ENCODE results near the gene CFAP99.

Gene CFAP99

DNA sequence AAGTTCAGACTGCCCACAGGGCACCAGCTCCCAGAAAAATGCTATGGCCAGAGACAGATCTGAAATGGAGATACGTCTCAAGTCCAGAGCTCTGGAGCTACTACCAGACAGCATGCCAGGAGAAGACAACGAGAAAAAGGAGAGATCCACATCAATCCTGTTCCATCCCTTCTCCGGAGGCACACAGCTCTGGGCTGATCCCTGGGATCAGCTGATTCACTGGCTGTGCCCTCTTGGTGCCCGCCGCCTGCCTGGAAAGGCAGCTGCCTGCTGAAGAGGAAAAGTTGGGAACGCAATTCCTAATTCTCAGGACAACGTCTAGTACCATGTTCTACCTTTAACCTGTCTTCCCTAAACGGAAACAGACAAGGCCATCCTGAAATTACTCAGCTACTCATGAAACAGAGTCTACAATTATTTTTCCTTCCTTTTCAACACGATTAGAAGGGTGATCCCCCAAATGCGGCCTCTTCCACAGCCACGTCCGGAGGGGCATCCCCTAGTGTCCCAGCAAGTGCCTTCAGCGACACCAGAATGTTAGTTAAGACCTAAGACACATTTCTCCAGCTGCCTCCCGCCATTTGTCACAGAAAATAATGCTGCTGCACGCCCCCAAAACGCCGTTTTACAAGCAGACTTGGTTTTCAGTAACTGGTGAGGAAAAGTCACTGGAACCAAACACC, 2.7 kb upstream of the CFAP99 start:
- H3K27me3 Mint-ChIP-seq (ENCODE audit: low read depth), result peaks cover 87% of the 10 kb centered on the region
- H3K9me3 Mint-ChIP-seq, result no peaks in the 10 kb centered on the region
- H3K4me1 Mint-ChIP-seq, result peaks cover 40% of the 10 kb centered on the region
- H3K27ac Mint-ChIP-seq, result no peak overlapping the region
- TF ChIP-seq, protein P1, sequence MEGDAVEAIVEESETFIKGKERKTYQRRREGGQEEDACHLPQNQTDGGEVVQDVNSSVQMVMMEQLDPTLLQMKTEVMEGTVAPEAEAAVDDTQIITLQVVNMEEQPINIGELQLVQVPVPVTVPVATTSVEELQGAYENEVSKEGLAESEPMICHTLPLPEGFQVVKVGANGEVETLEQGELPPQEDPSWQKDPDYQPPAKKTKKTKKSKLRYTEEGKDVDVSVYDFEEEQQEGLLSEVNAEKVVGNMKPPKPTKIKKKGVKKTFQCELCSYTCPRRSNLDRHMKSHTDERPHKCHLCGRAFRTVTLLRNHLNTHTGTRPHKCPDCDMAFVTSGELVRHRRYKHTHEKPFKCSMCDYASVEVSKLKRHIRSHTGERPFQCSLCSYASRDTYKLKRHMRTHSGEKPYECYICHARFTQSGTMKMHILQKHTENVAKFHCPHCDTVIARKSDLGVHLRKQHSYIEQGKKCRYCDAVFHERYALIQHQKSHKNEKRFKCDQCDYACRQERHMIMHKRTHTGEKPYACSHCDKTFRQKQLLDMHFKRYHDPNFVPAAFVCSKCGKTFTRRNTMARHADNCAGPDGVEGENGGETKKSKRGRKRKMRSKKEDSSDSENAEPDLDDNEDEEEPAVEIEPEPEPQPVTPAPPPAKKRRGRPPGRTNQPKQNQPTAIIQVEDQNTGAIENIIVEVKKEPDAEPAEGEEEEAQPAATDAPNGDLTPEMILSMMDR (IDR thresholded peaks at IDR 0.05; ENCODE audit: unreplicated experiment in 3 of 3), result no peak
- H3K36me3 Mint-ChIP-seq (ENCODE audit: low read depth), result no peaks in the 10 kb centered on the region
- H3K4me3 Mint-ChIP-seq, result peak overlapping the region; percentile 63 to 72 (median 72)

DNA sequence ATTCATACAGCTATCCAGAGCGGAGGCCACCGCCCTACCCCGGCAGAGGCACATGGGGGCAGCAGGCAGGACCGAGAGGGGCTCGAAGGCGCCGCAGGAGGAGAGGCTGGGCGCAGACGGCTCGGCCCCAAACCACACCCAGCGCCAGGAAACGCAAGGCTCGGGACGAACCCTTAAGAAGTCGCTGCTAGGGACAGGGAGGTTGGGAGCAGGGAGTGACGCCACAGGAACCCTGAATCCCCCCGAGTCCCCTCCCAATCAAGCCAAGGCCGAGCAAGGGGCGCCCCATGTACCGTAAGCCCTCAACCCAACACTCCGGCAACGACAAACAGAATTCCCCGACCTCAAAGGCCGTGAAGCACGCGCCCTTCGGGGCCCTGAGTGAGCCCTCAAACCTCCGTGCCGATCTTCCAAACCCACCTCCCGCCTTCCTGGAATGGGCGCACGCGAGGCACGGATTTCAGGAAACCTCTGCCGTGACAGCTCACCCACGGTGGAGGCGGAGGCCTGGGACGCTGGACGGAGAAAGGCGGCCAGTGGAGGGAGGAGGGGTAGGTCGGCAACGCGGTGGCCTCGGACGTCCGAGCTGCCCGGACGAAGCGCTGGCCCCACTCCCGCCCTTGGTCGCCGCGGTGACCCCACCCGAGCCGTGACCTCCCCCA, 2.1 kb upstream of the CFAP99 start:
- no peaks in the 10 kb centered on the region for H3K9me3 Mint-ChIP-seq
- H3K4me1 Mint-ChIP-seq, result peaks cover 40% of the 10 kb centered on the region
- TF ChIP-seq, protein P1 (IDR thresholded peaks at IDR 0.05; ENCODE audit: unreplicated experiment in 3 of 3), result no peak
- H3K27me3 Mint-ChIP-seq (ENCODE audit: low read depth), result peaks cover 88% of the 10 kb centered on the region
- H3K27ac Mint-ChIP-seq, result no peak overlapping the region
- H3K36me3 Mint-ChIP-seq (ENCODE audit: low read depth), result no peaks in the 10 kb centered on the region
- peak overlapping the region; percentile 63 to 72 (median 72) for H3K4me3 Mint-ChIP-seq

DNA sequence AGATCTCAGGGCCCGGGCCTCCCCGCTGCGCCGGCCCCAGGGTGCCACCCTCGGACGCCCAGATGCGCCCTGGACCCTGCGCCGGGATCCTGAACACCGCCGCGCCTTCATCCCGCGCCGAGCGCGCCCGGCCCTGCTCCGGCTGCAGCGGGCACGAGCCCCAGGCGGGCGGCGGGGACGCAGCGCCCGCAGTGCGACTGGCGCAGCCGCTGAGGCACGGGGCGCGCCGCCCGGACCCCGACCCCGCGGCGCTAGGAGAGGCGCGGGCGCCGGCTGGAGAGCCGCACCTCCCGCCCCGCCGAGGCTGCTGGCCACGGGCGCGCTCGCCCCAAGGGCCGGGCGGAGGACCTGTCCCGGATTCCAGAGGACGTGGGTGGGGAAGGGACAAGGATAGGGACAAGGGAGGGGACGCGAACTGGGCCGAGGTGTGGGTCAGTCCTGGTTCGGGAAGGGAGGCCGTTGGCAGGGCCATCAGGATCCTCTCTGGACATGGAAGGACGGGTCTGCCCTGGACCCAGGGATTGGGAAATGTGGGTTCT, 1.5 kb upstream of the CFAP99 start:
- Mint-ChIP-seq H3K9me3 (no peaks in the 10 kb centered on the region), H3K36me3 (ENCODE audit: low read depth) (no peaks in the 10 kb centered on the region), H3K27me3 (ENCODE audit: low read depth) (peaks cover 92% of the 10 kb centered on the region), H3K4me1 (peaks cover 39% of the 10 kb centered on the region), H3K27ac (no peak overlapping the region), H3K4me3 (peak overlapping the region; percentile 86 to 89 (median 87))
- TF ChIP-seq, protein P1 (IDR thresholded peaks at IDR 0.05; ENCODE audit: unreplicated experiment in 3 of 3), result no peak

DNA sequence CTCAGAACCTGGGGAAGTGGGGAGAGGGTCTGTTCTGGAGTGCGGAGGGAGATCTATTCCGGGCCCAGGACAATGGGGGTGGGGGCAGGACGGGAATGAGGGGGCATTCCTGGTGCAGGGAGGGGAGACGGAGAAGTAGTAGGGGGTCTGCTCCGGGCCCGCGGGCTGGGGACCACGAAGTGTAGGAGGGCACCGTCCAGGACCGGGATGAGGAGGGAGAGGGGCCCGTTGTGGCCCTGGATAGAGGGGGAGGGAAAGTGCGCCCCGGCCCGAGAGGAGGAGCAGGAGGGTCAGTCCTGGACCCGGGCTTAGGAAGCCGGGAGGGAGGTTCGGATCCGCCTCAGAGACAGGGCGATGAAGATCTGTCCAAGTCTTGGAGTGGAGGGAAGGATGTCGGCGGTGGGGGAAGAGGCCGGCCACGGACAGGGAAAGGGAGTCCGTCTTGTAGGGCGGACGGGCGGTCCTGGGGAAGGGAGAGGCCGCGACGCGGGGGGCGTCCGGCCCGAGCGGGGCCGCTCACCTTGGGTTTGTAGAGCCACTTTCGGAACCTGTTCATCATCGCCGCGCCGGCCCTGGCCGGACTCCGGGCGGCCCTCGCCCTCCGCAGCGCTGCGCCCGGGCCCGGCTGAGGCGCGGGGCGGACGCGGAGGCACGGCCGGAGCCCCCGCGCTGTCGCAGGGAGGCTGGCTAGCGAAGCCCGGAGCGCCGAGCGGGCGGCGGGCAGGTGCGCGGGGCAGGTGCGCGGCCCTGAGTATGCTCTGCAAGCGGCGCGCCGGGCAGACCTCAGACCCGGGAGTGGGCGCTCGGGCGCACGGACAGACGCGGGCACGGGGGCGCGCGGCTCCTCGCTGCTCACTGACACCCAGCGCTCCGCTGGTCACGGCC, 748 bp upstream of the CFAP99 start, which contains the start of gene ZFYVE28:
ZFYVE28 (minus strand) TSS at position 881 of the 885 bp plus-strand sequence; CDS start at position 559, 322 bp downstream.
- TF ChIP-seq, protein P1 (IDR thresholded peaks at IDR 0.05; ENCODE audit: unreplicated experiment in 3 of 3), result no peak
- H3K4me3 Mint-ChIP-seq, result peak within 1 kb of the TSS; percentile 86 to 89 (median 87)
- H3K27me3 Mint-ChIP-seq (ENCODE audit: low read depth), result peaks cover 92% of the 10 kb centered on the region
- H3K4me1 Mint-ChIP-seq, result peaks cover 32% of the 10 kb centered on the region
- no peaks in the 10 kb centered on the region for H3K36me3 Mint-ChIP-seq (ENCODE audit: low read depth)
- H3K9me3 Mint-ChIP-seq, result no peaks in the 10 kb centered on the region
- H3K27ac Mint-ChIP-seq, result no peak within 1 kb of the TSS

DNA sequence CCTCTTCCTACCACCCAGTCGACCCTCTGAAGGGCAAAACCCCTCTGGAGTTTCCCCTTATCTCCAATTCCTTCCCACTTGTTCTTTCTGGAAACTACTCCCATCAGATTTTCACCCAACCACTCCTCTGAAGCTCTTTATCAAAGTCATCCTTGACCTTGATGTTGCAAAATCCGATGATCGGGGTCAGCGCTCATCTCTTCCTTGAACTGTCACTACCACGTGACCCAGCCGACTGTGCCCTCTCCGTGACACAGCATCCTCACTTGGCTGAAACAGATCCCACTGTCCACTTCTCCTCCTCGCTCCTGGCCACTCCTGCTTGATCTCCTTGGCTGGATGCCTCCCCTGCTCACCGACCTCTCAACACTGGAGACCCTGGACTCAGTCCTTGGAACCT, 1.1 kb downstream of the CFAP99 start:
- Mint-ChIP-seq H3K27me3 (ENCODE audit: low read depth) (peaks cover 83% of the 10 kb centered on the region), H3K4me3 (peak overlapping the region; percentile 83 to 86 (median 84)), H3K36me3 (ENCODE audit: low read depth) (no peaks in the 10 kb centered on the region), H3K27ac (no peak overlapping the region), H3K9me3 (no peaks in the 10 kb centered on the region), H3K4me1 (peaks cover 25% of the 10 kb centered on the region)
- TF ChIP-seq, protein P1 (IDR thresholded peaks at IDR 0.05; ENCODE audit: unreplicated experiment in 3 of 3), result no peak

All from nephron (organoid).